ENCODE measurements around the gene P2RY11.

DNA sequence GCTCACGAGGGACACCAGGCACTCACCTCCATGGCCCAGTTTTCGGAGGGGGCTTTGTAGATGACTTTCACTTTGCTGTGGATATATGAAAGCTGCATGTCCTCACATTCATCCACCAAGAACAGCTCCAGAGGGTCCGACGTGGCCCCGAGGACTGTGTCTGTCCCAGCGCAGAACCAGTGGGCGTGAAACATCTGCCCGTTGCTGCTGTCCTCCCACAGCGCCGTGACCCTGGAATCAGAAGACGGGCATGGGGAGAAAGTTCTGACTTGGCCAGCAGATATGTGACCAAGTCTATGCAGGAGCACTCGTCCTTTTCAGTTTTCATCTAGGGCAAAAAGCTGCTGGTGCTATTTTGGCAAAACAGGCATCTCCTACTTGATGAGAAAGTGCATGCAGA, 37.9 kb downstream of the P2RY11 start:
- TF ChIP-seq, protein P1, sequence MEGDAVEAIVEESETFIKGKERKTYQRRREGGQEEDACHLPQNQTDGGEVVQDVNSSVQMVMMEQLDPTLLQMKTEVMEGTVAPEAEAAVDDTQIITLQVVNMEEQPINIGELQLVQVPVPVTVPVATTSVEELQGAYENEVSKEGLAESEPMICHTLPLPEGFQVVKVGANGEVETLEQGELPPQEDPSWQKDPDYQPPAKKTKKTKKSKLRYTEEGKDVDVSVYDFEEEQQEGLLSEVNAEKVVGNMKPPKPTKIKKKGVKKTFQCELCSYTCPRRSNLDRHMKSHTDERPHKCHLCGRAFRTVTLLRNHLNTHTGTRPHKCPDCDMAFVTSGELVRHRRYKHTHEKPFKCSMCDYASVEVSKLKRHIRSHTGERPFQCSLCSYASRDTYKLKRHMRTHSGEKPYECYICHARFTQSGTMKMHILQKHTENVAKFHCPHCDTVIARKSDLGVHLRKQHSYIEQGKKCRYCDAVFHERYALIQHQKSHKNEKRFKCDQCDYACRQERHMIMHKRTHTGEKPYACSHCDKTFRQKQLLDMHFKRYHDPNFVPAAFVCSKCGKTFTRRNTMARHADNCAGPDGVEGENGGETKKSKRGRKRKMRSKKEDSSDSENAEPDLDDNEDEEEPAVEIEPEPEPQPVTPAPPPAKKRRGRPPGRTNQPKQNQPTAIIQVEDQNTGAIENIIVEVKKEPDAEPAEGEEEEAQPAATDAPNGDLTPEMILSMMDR (conservative IDR thresholded peaks at IDR 0.05; ENCODE audit: low read depth in 2 of 2) = no peak
- TF ChIP-seq NANOG (IDR thresholded peaks at IDR 0.05; ENCODE audit: borderline replicate concordance) = no peak
- no peak for TF ChIP-seq EZH2 (IDR thresholded peaks at IDR 0.05; ENCODE audit: low read depth, unreplicated experiment)
